Measurements from ENCODE around the gene WDR93.

The WDR93 gene

GRCh38 chr15:89664441-89665350, 25.9 kb upstream of the WDR93 start:
- Histone ChIP-seq H3K27me3 (replicated peaks; ENCODE audit: insufficient read depth, low read length) (peaks cover 5% of the 10 kb centered on the region; the same call in 1 of the 2 replicates), H3K79me2 (ENCODE audit: low read length) (no peaks in the 10 kb centered on the region), H3K9me2 (replicated peaks; ENCODE audit: insufficient read depth, low read length) (no peaks in the 10 kb centered on the region), H3K36me3 (replicated peaks; ENCODE audit: insufficient read depth, low read length) (no peaks in the 10 kb centered on the region), H3K4me2 (ENCODE audit: low read depth, low read length) (peak overlapping the region; percentile 61; the same call in 1 of the 2 replicates), H3K4me1 (ENCODE audit: low read length) (no peaks in the 10 kb centered on the region), H3K9me3 (replicated peaks; ENCODE audit: insufficient read depth, low read length) (no peaks in the 10 kb centered on the region), H3K9ac (ENCODE audit: low read length) (no peak overlapping the region), H4K20me1 (ENCODE audit: insufficient read depth, low read length) (no peaks in the 10 kb centered on the region), H3K4me3 (ENCODE audit: low read length) (no peak overlapping the region), H3K27ac (ENCODE audit: low read length) (no peak overlapping the region), H3F3A (ENCODE audit: insufficient read depth, low read length) (no peaks in the 10 kb centered on the region), H2AFZ (ENCODE audit: low read length) (0 out of 2 replicates have a peak overlapping the region, but pooled peaks have one; percentile 55)
- no peak for TF ChIP-seq EZH2 (optimal IDR thresholded peaks at IDR 0.05; ENCODE audit: low read depth, low read length)
- no peak for TF ChIP-seq CTCF (IDR thresholded peaks at IDR 0.05; ENCODE audit: low read length)
- TF ChIP-seq EZH2phosphoT487 (IDR thresholded peaks at IDR 0.05; ENCODE audit: low read length), result no peak
- no peak for DNase-seq

GRCh38 chr15:89665449-89666181, 25.0 kb upstream of the WDR93 start:
- Histone ChIP-seq H3K9ac (ENCODE audit: low read length) (no peak overlapping the region), H2AFZ (ENCODE audit: low read length) (peak overlapping the region; percentile 55; the same call in 1 of the 2 replicates), H3F3A (ENCODE audit: insufficient read depth, low read length) (no peaks in the 10 kb centered on the region), H3K4me3 (ENCODE audit: low read length) (peak overlapping the region; percentile 57; the same call in 1 of the 2 replicates), H3K9me3 (replicated peaks; ENCODE audit: insufficient read depth, low read length) (no peaks in the 10 kb centered on the region), H3K9me2 (replicated peaks; ENCODE audit: insufficient read depth, low read length) (no peaks in the 10 kb centered on the region), H3K27ac (ENCODE audit: low read length) (no peak overlapping the region), H3K27me3 (replicated peaks; ENCODE audit: insufficient read depth, low read length) (peaks cover 5% of the 10 kb centered on the region; the same call in 1 of the 2 replicates), H3K36me3 (replicated peaks; ENCODE audit: insufficient read depth, low read length) (no peaks in the 10 kb centered on the region), H3K4me1 (ENCODE audit: low read length) (no peaks in the 10 kb centered on the region), H4K20me1 (ENCODE audit: insufficient read depth, low read length) (no peaks in the 10 kb centered on the region), H3K4me2 (ENCODE audit: low read depth, low read length) (peak overlapping the region; percentile 77; the same call in 1 of the 2 replicates), H3K79me2 (ENCODE audit: low read length) (no peaks in the 10 kb centered on the region)
- TF ChIP-seq CTCF (IDR thresholded peaks at IDR 0.05; ENCODE audit: low read length), result no peak
- DNase-seq, result peak; percentile 44

GRCh38 chr15:89666184-89666857, 24.3 kb upstream of the WDR93 start:
- H3K4me3 ChIP-seq (ENCODE audit: low read length), result no peak overlapping the region
- no peaks in the 10 kb centered on the region for H3K4me1 ChIP-seq (ENCODE audit: low read length)
- no peaks in the 10 kb centered on the region for H3K79me2 ChIP-seq (ENCODE audit: low read length)
- no peaks in the 10 kb centered on the region for H4K20me1 ChIP-seq (ENCODE audit: insufficient read depth, low read length)
- H2AFZ ChIP-seq (ENCODE audit: low read length), result peak overlapping the region; percentile 48; the same call in 1 of the 2 replicates
- H3K9me2 ChIP-seq (replicated peaks; ENCODE audit: insufficient read depth, low read length), result no peaks in the 10 kb centered on the region
- H3K9ac ChIP-seq (ENCODE audit: low read length), result no peak overlapping the region
- no peak for DNase-seq
- peak overlapping the region; percentile 77; the same call in 1 of the 2 replicates for H3K4me2 ChIP-seq (ENCODE audit: low read depth, low read length)
- peaks cover 5% of the 10 kb centered on the region; the same call in 1 of the 2 replicates for H3K27me3 ChIP-seq (replicated peaks; ENCODE audit: insufficient read depth, low read length)
- H3K9me3 ChIP-seq (replicated peaks; ENCODE audit: insufficient read depth, low read length), result no peaks in the 10 kb centered on the region
- TF ChIP-seq EZH2phosphoT487 (IDR thresholded peaks at IDR 0.05; ENCODE audit: low read length) (no peak), CTCF (IDR thresholded peaks at IDR 0.05; ENCODE audit: low read length) (no peak), EZH2 (optimal IDR thresholded peaks at IDR 0.05; ENCODE audit: low read depth, low read length) (no peak)
- no peak overlapping the region for H3K27ac ChIP-seq (ENCODE audit: low read length)
- no peaks in the 10 kb centered on the region for H3F3A ChIP-seq (ENCODE audit: insufficient read depth, low read length)
- H3K36me3 ChIP-seq (replicated peaks; ENCODE audit: insufficient read depth, low read length), result no peaks in the 10 kb centered on the region

Data from MM.1S (cell line).